Naive thymus-derived CD4-positive, alpha-beta T cell (primary cell): ENCODE measurements around the gene SPACDR. TPM values are rescaled to one million over a fixed set of nuclear protein-coding genes. Genes with fewer than 3 reads are reported as not detected.
"Not testable (repeated sequence)": the region's sequence is repeated elsewhere in the genome, so short reads cannot be mapped to it uniquely, and the experiment has no call there.

ENCODE experiments used
- ATAC-seq: fragments of 150-1000 bp; cut with Tn5 transposase; 2 replicates; pipeline ENCODE4 v1.10.0; 2021; ENCODE audit warnings: mild to moderate bottlenecking, moderate library complexity
- CTCF ChIA-PET: fragments of 350-600 bp; sonication (Branson Sonifier 250); formaldehyde crosslinking; loops from one replicate; lab custom pipeline; 2021; ENCODE audit warnings: antibody characterized with exemption; lab: Charles Lee
- POLR2A ChIA-PET: fragments of 350-600 bp; sonication (Branson Sonifier 250); formaldehyde crosslinking; loops from one replicate; lab custom pipeline; 2021; ENCODE audit warnings: antibody characterized with exemption, inconsistent platforms; lab: Charles Lee
- DNase-seq, 9 donors: peaks; one replicate each; pipeline versions ENCODE4 v3.0.0 to v3.0.0-alpha.2; 2020 to 2022; ENCODE audit warnings: mixed read lengths in 1 of 9
- H3K27ac ChIP-seq: one replicate; pipeline ENCODE4 v1.7.0; 2013; ENCODE audit warnings: mild to moderate bottlenecking, low read depth, low read length, moderate library complexity
- H3K27me3 ChIP-seq, 2 donors: one replicate each; pipeline ENCODE4 v1.7.0; 2013; ENCODE audit warnings: low read length in 2 of 2, mild to moderate bottlenecking in 2 of 2, moderate library complexity in 2 of 2; ENCODE audit not compliant: control insufficient read depth in 2 of 2, insufficient read depth in 2 of 2
- H3K36me3 ChIP-seq, 3 experiments: 1 replicate in 2 of 3; 2 replicates in 1 of 3; pipeline ENCODE4 v1.7.0; 2013; ENCODE audit warnings: low read length in 3 of 3, mild to moderate bottlenecking in 3 of 3, moderate library complexity in 1 of 3; ENCODE audit not compliant: insufficient read depth in 3 of 3, control insufficient read depth in 2 of 3
- H3K4me1 ChIP-seq, 2 donors: one replicate each; pipeline ENCODE4 v1.7.0; 2013; ENCODE audit warnings: low read length in 2 of 2, mild to moderate bottlenecking in 2 of 2, moderate library complexity in 1 of 2; ENCODE audit not compliant: control insufficient read depth in 2 of 2, insufficient read depth in 2 of 2
- H3K4me3 ChIP-seq: 2 replicates; pipeline ENCODE4 v1.7.0; 2013; ENCODE audit warnings: mild to moderate bottlenecking, low read length
- H3K9me3 ChIP-seq, 3 experiments: 1 replicate in 2 of 3; 2 replicates in 1 of 3; pipeline ENCODE4 v1.7.0; 2013; ENCODE audit warnings: low read length in 3 of 3; ENCODE audit not compliant: control insufficient read depth in 2 of 3
- H3K27ac Mint-ChIP-seq, 9 donors: one replicate each; pipeline ENCODE4 v1.8.0; 2020 to 2022; ENCODE audit warnings: mixed read lengths in 9 of 9, mild to moderate bottlenecking in 8 of 9, moderate library complexity in 5 of 9, inconsistent platforms in 2 of 9
- H3K27me3 Mint-ChIP-seq, 5 donors: one replicate each; pipeline ENCODE4 v1.8.0; 2021 to 2022; ENCODE audit warnings: mixed read lengths in 5 of 5, mild to moderate bottlenecking in 1 of 5
- H3K36me3 Mint-ChIP-seq, 5 donors: one replicate each; pipeline ENCODE4 v1.8.0; 2020 to 2022; ENCODE audit warnings: mixed read lengths in 5 of 5, mild to moderate bottlenecking in 3 of 5, inconsistent platforms in 1 of 5
- H3K4me1 Mint-ChIP-seq, 7 donors: one replicate each; pipeline ENCODE4 v1.8.0; 2020 to 2022; ENCODE audit warnings: mixed read lengths in 7 of 7, mild to moderate bottlenecking in 3 of 7, inconsistent platforms in 1 of 7
- H3K4me3 Mint-ChIP-seq, 10 donors: one replicate each; pipeline ENCODE4 v1.8.0; 2020 to 2022; ENCODE audit warnings: mild to moderate bottlenecking in 10 of 10, mixed read lengths in 10 of 10, moderate library complexity in 6 of 10, inconsistent platforms in 2 of 10
- H3K9me3 Mint-ChIP-seq, 11 donors: one replicate each; pipeline ENCODE4 v1.8.0; 2020 to 2022; ENCODE audit warnings: mixed read lengths in 11 of 11, mild to moderate bottlenecking in 4 of 11, inconsistent platforms in 1 of 11, moderate library complexity in 1 of 11
- intact Hi-C, 2 donors: fragments of 100-400 bp; cut with micrococcal nuclease; formaldehyde crosslinking; loops; one replicate each; pipeline ENCODE4 v1.15.1; 2023
- polyA plus RNA-seq, 2 donors: library from polyadenylated mRNA; unstranded; fragments of 300-500 nt; fragmentation: Illumina TruSeq; gene quantifications; one replicate each; pipeline ENCODE4 v1.2.3, GENCODE V29; 2021
- total RNA-seq, 6 experiments: library from RNA in 5 of 6; stranded (reverse) in 5 of 6; gene quantifications; 1 replicate in 5 of 6; 2 replicates in 1 of 6; pipeline ENCODE4 v1.2.3 and lab custom pipeline; 2021 to 2026

The SPACDR gene
- total and polyA plus RNA-seq, 7 experiments from 2014 or later, result 0.85 to 7.8 (median 2.2) TPM; not detected in 1

- no peaks in the 10 kb centered on the region for H3K36me3 Mint-ChIP-seq
- Histone ChIP-seq H3K27me3 (no peaks in the 10 kb centered on the region), H3K9me3 (no peaks in the 10 kb centered on the region), H3K4me1 (peaks cover 0 to 12% of the 10 kb centered on the region in 2 donors), H3K36me3 (no peaks in the 10 kb centered on the region), H3K4me3 (no peak overlapping the region), H3K27ac (no peak overlapping the region)
- no peaks in the 10 kb centered on the region for H3K27me3 Mint-ChIP-seq
- no peak for DNase-seq
- ATAC-seq, result no peak
- H3K27ac Mint-ChIP-seq, result peak overlapping the region in 2 of 9 donors; percentile 53 to 64
- ChIA-PET CTCF (interaction anchor here (1.0 kb wide), 1 partner anchor 320 kb away, joined by 3 read pairs; no protein-coding TSS in a partner anchor), POLR2A (interaction anchor here (0.6 to 7.8 kb wide), 4 partner anchors 13 to 974 kb away, joined by 4 to 71 read pairs (median 12); partner anchors contain the start of genes MEPCE, POP7, PPP1R35 and ZCWPW1)
- peaks cover 0 to 24% (median 14%) of the 10 kb centered on the region in 7 donors for H3K4me1 Mint-ChIP-seq
- no peaks in the 10 kb centered on the region for H3K9me3 Mint-ChIP-seq
- intact Hi-C loops, result no loop called here
- H3K4me3 Mint-ChIP-seq, result peak overlapping the region in 4 of 10 donors; percentile 13 to 39 (median 26)
Observed at GRCh38 chr7:100449190-100449795, 14.8 kb downstream of the SPACDR start.

GRCh38 chr7:100447363-100447762 is 16.7 kb downstream of the SPACDR start:
- H3K4me3 Mint-ChIP-seq, H3K9me3 ChIP-seq, ATAC-seq, H3K36me3 Mint-ChIP-seq, H3K27me3 Mint-ChIP-seq, H3K36me3 ChIP-seq, H3K27ac ChIP-seq, H3K27ac Mint-ChIP-seq, DNase-seq, H3K27me3 ChIP-seq, H3K4me3 ChIP-seq, H3K9me3 Mint-ChIP-seq, intact Hi-C loops: not testable (repeated sequence)
- peaks cover 0 to 32% (median 17%) of the 10 kb centered on the region in 7 donors for H3K4me1 Mint-ChIP-seq
- POLR2A ChIA-PET, result interaction anchor here (0.6 to 4.9 kb wide), 5 partner anchors 9 to 324 kb away, joined by 3 to 41 read pairs (median 6); partner anchors contain the start of genes MEPCE, PPP1R35 and ZCWPW1
- CTCF ChIA-PET, result interaction anchor here (0.7 kb wide), 1 partner anchor 35 kb away, joined by 3 read pairs; no protein-coding TSS in a partner anchor
- H3K4me1 ChIP-seq, result peaks cover 0 to 13% of the 10 kb centered on the region in 2 donors

GRCh38 chr7:100446040-100446439 is 18.0 kb downstream of the SPACDR start:
- Histone ChIP-seq H3K9me3 (no peaks in the 10 kb centered on the region), H3K4me1 (peaks cover 0 to 13% of the 10 kb centered on the region in 2 donors), H3K4me3 (no peak overlapping the region), H3K27ac (no peak overlapping the region), H3K36me3 (no peaks in the 10 kb centered on the region), H3K27me3 (no peaks in the 10 kb centered on the region)
- H3K4me3 Mint-ChIP-seq, result no peak overlapping the region
- H3K27me3 Mint-ChIP-seq, result no peaks in the 10 kb centered on the region
- peaks cover 0 to 39% (median 17%) of the 10 kb centered on the region in 7 donors for H3K4me1 Mint-ChIP-seq
- peaks cover 0 to 3% (median 0%) of the 10 kb centered on the region in 5 donors for H3K36me3 Mint-ChIP-seq
- no peaks in the 10 kb centered on the region for H3K9me3 Mint-ChIP-seq
- CTCF ChIA-PET, result no interaction called here
- DNase-seq, result no peak
- intact Hi-C loops, result no loop called here
- POLR2A ChIA-PET, result interaction anchor here (0.5 to 4.9 kb wide), 3 partner anchors 10 to 25 kb away, joined by 3 to 41 read pairs (median 34); partner anchors contain the start of genes MEPCE, PPP1R35 and ZCWPW1
- ATAC-seq, result no peak
- no peak overlapping the region for H3K27ac Mint-ChIP-seq

GRCh38 chr7:100444311-100445278 is 19.5 kb downstream of the SPACDR start:
- H3K27ac ChIP-seq, result peak overlapping the region; percentile 46

GRCh38 chr7:100443096-100443840 is 20.8 kb downstream of the SPACDR start:
- Histone ChIP-seq H3K27me3 (no peaks in the 10 kb centered on the region), H3K27ac (no peak overlapping the region), H3K36me3 (no peaks in the 10 kb centered on the region), H3K4me1 (peaks cover 0 to 13% of the 10 kb centered on the region in 2 donors), H3K4me3 (no peak overlapping the region), H3K9me3 (no peaks in the 10 kb centered on the region)
- Mint-ChIP-seq H3K4me1 (peaks cover 0 to 35% (median 13%) of the 10 kb centered on the region in 7 donors), H3K36me3 (peaks cover 0 to 3% (median 0%) of the 10 kb centered on the region in 5 donors), H3K9me3 (no peaks in the 10 kb centered on the region), H3K27ac (peak overlapping the region in 4 of 9 donors; percentile 32 to 77 (median 60)), H3K4me3 (no peak overlapping the region), H3K27me3 (no peaks in the 10 kb centered on the region)
- ATAC-seq (no peak), DNase-seq (no peak)
- POLR2A ChIA-PET, result interaction anchor here (0.6 to 4.9 kb wide), 4 partner anchors 8 to 1961 kb away, joined by 3 to 41 read pairs (median 18); partner anchors contain the start of genes MEPCE, PPP1R35 and ZCWPW1
- intact Hi-C loops, result no loop called here
- CTCF ChIA-PET, result interaction anchor here (0.6 kb wide), 1 partner anchor 849 kb away, joined by 4 read pairs; no protein-coding TSS in a partner anchor

More at GRCh38 chr7:100444311-100445278, 19.5 kb downstream of the SPACDR start:
- H3K9me3 ChIP-seq, result no peaks in the 10 kb centered on the region
- no peak overlapping the region for H3K4me3 ChIP-seq
- peaks cover 0 to 13% of the 10 kb centered on the region in 2 donors for H3K4me1 ChIP-seq
- intact Hi-C loops, result no loop called here
- H3K27ac Mint-ChIP-seq, result peak overlapping the region in 3 of 9 donors; percentile 51 to 82 (median 63)
- no peaks in the 10 kb centered on the region for H3K27me3 ChIP-seq
- H3K9me3 Mint-ChIP-seq, result no peaks in the 10 kb centered on the region
- ATAC-seq (peak; percentile 86), DNase-seq (no peak)
- POLR2A ChIA-PET, result interaction anchor here (0.7 to 4.9 kb wide), 7 partner anchors 9 to 927 kb away, joined by 3 to 41 read pairs (median 6); partner anchors contain the start of genes MEPCE, PPP1R35 and ZCWPW1
- no peaks in the 10 kb centered on the region for H3K27me3 Mint-ChIP-seq
- H3K4me3 Mint-ChIP-seq, result peak overlapping the region in 1 of 10 donors; percentile 44
- CTCF ChIA-PET, result interaction anchor here (1.4 kb wide), 1 partner anchor 10 kb away, joined by 3 read pairs; no protein-coding TSS in a partner anchor
- no peaks in the 10 kb centered on the region for H3K36me3 ChIP-seq
- H3K36me3 Mint-ChIP-seq, result peaks cover 0 to 3% (median 0%) of the 10 kb centered on the region in 5 donors
- peaks cover 0 to 35% (median 13%) of the 10 kb centered on the region in 7 donors for H3K4me1 Mint-ChIP-seq
